HG03565 (cell line): ENCODE results near the gene PCID2.

Experiments
- ATAC-seq: cut with Tn5 transposase; IDR thresholded peaks from one replicate; pipeline ENCODE4 v1.9.1; 2021; ENCODE audit warnings: mild to moderate bottlenecking, moderate library complexity; ENCODE audit not compliant: unreplicated experiment

Gene PCID2

GRCh38 chr13:113129921-113130750 is 78.3 kb downstream of the PCID2 start:
- no peak for ATAC-seq

- no peak for ATAC-seq
Measured at GRCh38 chr13:113129480-113129879, 79.0 kb downstream of the PCID2 start.
